Neural cell (in vitro differentiated cells): ENCODE measurements around the gene CRNKL1. TPM values are rescaled to one million over a fixed set of nuclear protein-coding genes. Genes with fewer than 3 reads are reported as not detected.

ENCODE experiments used
- H2AFZ ChIP-seq: fragments of 200-600, 300-800 bp; sonication (generic), shearing (Covaris generic); 2 replicates; pipeline ENCODE4 v1.6.0; 2014; ENCODE audit warnings: low read depth, mild to moderate bottlenecking, antibody characterized with exemption, low read length, moderate library complexity
- H3F3A ChIP-seq: fragments of 200-600 bp; shearing (Covaris generic); 2 replicates; pipeline ENCODE4 v1.6.1; 2016; ENCODE audit warnings: mild to moderate bottlenecking, moderate library complexity, mixed read lengths, antibody characterized with exemption, low read length; ENCODE audit not compliant: insufficient read depth, poor library complexity, severe bottlenecking
- H3K27ac ChIP-seq: fragments of 200-600, 300-800 bp; sonication (generic), shearing (Covaris generic); 2 replicates; pipeline ENCODE4 v1.5.1; 2014; ENCODE audit warnings: mild to moderate bottlenecking, low read length, moderate library complexity
- H3K27me3 ChIP-seq: fragments of 300-800, 200-600 bp; sonication (generic), shearing (Covaris generic); 2 replicates; pipeline ENCODE4 v1.6.0; 2014; ENCODE audit warnings: mild to moderate bottlenecking, low read depth, low read length, moderate library complexity; ENCODE audit not compliant: insufficient read depth
- H3K36me3 ChIP-seq: fragments of 300-800, 200-600 bp; sonication (generic), shearing (Covaris generic); 2 replicates; pipeline ENCODE4 v1.5.1; 2014; ENCODE audit warnings: mild to moderate bottlenecking, antibody characterized with exemption, low read length, moderate library complexity; ENCODE audit not compliant: insufficient read depth
- H3K4me2 ChIP-seq: fragments of 300-800, 200-600 bp; sonication (generic), shearing (Covaris generic); 2 replicates; pipeline ENCODE4 v1.6.0; 2014; ENCODE audit warnings: mild to moderate bottlenecking, low read length
- H3K4me3 ChIP-seq: fragments of 300-800, 200-600 bp; sonication (generic), shearing (Covaris generic); 2 replicates; pipeline ENCODE4 v1.5.1; 2014; ENCODE audit warnings: mild to moderate bottlenecking, low read length, moderate library complexity
- H3K79me2 ChIP-seq: fragments of 200-600 bp; shearing (Covaris generic); replicated peaks from 2 replicates; pipeline ENCODE4 v1.6.0; 2014; ENCODE audit warnings: mild to moderate bottlenecking, low read length, moderate library complexity; ENCODE audit not compliant: insufficient read depth
- H3K9ac ChIP-seq: fragments of 300-800, 200-600 bp; sonication (generic), shearing (Covaris generic); 2 replicates; pipeline ENCODE4 v1.6.1; 2016; ENCODE audit warnings: mild to moderate bottlenecking, low read length, mixed read lengths
- H3K9me2 ChIP-seq: fragments of 200-600 bp; shearing (Covaris generic); 2 replicates; pipeline ENCODE4 v1.6.1; 2016; ENCODE audit warnings: mild to moderate bottlenecking, low read length, mixed read lengths; ENCODE audit not compliant: insufficient read depth
- H3K9me3 ChIP-seq: fragments of 200-600, 300-800 bp; sonication (generic), shearing (Covaris generic); 2 replicates; pipeline ENCODE4 v1.6.1; 2016; ENCODE audit warnings: mild to moderate bottlenecking, mixed run types, low read length, moderate library complexity, mixed read lengths
- H4K20me1 ChIP-seq: fragments of 200-600 bp; shearing (Covaris generic); 2 replicates; pipeline ENCODE4 v1.6.1; 2016; ENCODE audit warnings: mild to moderate bottlenecking, mixed run types; ENCODE audit not compliant: insufficient read depth
- EP300 ChIP-seq: fragments of 450-650 bp; conservative IDR thresholded peaks from 2 replicates; pipeline ENCODE4 v1.6.1; 2014; ENCODE audit warnings: antibody characterized with exemption, mild to moderate bottlenecking, moderate library complexity; ENCODE audit not compliant: poor library complexity, severe bottlenecking
- EZH2 ChIP-seq: fragments of 200-600, 300-800 bp; shearing (Covaris generic), sonication (generic); IDR thresholded peaks from 2 replicates; pipeline ENCODE4 v1.6.1; 2014; ENCODE audit warnings: antibody characterized with exemption, low read length, borderline replicate concordance, mild to moderate bottlenecking; ENCODE audit not compliant: insufficient read depth, poor library complexity, severe bottlenecking
- MXI1 ChIP-seq: fragments of 450-650 bp; conservative IDR thresholded peaks from 2 replicates; pipeline ENCODE4 v1.6.1; 2014; ENCODE audit warnings: antibody characterized with exemption, mild to moderate bottlenecking; ENCODE audit not compliant: poor library complexity, severe bottlenecking
- POLR2AphosphoS5 ChIP-seq: IDR thresholded peaks from 2 replicates; pipeline ENCODE4 v1.6.1; 2012
- RAD21 ChIP-seq: fragments of 450-650 bp; conservative IDR thresholded peaks from 2 replicates; pipeline ENCODE4 v1.6.1; 2014; ENCODE audit warnings: antibody characterized with exemption, mild to moderate bottlenecking, moderate library complexity
- SMC3 ChIP-seq: fragments of 450-650 bp; conservative IDR thresholded peaks from 2 replicates; pipeline ENCODE4 v1.6.1; 2014; ENCODE audit warnings: antibody characterized with exemption, mild to moderate bottlenecking, moderate library complexity; ENCODE audit not compliant: poor library complexity
- TAF1 ChIP-seq: IDR thresholded peaks from 2 replicates; pipeline ENCODE4 v1.6.1; 2012; ENCODE audit warnings: low read depth
- polyA plus RNA-seq: library from polyadenylated mRNA; depleted of rRNA; stranded (reverse); fragments of >200 nt; gene quantifications from 2 replicates; pipeline ENCODE4 v1.2.3, GENCODE V29; 2014
- TF ChIP-seq, protein P1 (sequence below): IDR thresholded peaks from 2 replicates; pipeline ENCODE4 v1.6.1; 2012; ENCODE audit warnings: borderline replicate concordance
- TF ChIP-seq, protein P2 (sequence below): fragments of 450-650 bp; IDR thresholded peaks from 2 replicates; pipeline ENCODE4 v1.5.1; 2014; ENCODE audit warnings: antibody characterized with exemption, mild to moderate bottlenecking, moderate library complexity; ENCODE audit not compliant: poor library complexity, severe bottlenecking

Gene CRNKL1
- polyA plus RNA-seq, 1 donor from 2014 or later: 27.0 TPM

DNA sequence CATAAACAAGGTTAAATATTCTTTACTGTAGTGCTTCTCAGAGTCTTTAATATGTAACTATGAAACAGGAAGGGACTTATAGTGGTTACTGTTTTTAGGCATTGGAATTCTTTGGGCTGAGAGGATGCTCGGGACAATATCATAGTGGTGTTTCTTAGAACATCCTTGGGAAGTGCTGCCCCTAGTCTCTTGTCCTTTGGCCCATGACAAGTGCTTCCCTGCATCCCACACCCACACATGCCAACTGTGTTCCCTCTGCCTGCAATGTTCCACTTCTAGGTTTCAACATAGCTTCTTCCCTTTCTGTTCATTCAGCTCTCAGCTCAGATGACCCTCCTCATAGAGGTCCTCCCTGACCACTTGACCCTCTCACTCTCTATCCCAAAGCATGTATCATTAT is 37.7 kb upstream of the CRNKL1 start:
- TF ChIP-seq EP300 (no peak), MXI1 (no peak), EZH2 (no peak), SMC3 (no peak), TAF1 (no peak), RAD21 (no peak), POLR2AphosphoS5 (no peak)
- TF ChIP-seq, protein P1, sequence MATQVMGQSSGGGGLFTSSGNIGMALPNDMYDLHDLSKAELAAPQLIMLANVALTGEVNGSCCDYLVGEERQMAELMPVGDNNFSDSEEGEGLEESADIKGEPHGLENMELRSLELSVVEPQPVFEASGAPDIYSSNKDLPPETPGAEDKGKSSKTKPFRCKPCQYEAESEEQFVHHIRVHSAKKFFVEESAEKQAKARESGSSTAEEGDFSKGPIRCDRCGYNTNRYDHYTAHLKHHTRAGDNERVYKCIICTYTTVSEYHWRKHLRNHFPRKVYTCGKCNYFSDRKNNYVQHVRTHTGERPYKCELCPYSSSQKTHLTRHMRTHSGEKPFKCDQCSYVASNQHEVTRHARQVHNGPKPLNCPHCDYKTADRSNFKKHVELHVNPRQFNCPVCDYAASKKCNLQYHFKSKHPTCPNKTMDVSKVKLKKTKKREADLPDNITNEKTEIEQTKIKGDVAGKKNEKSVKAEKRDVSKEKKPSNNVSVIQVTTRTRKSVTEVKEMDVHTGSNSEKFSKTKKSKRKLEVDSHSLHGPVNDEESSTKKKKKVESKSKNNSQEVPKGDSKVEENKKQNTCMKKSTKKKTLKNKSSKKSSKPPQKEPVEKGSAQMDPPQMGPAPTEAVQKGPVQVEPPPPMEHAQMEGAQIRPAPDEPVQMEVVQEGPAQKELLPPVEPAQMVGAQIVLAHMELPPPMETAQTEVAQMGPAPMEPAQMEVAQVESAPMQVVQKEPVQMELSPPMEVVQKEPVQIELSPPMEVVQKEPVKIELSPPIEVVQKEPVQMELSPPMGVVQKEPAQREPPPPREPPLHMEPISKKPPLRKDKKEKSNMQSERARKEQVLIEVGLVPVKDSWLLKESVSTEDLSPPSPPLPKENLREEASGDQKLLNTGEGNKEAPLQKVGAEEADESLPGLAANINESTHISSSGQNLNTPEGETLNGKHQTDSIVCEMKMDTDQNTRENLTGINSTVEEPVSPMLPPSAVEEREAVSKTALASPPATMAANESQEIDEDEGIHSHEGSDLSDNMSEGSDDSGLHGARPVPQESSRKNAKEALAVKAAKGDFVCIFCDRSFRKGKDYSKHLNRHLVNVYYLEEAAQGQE: no peak
- TF ChIP-seq, protein P2, sequence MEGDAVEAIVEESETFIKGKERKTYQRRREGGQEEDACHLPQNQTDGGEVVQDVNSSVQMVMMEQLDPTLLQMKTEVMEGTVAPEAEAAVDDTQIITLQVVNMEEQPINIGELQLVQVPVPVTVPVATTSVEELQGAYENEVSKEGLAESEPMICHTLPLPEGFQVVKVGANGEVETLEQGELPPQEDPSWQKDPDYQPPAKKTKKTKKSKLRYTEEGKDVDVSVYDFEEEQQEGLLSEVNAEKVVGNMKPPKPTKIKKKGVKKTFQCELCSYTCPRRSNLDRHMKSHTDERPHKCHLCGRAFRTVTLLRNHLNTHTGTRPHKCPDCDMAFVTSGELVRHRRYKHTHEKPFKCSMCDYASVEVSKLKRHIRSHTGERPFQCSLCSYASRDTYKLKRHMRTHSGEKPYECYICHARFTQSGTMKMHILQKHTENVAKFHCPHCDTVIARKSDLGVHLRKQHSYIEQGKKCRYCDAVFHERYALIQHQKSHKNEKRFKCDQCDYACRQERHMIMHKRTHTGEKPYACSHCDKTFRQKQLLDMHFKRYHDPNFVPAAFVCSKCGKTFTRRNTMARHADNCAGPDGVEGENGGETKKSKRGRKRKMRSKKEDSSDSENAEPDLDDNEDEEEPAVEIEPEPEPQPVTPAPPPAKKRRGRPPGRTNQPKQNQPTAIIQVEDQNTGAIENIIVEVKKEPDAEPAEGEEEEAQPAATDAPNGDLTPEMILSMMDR: no peak

DNA sequence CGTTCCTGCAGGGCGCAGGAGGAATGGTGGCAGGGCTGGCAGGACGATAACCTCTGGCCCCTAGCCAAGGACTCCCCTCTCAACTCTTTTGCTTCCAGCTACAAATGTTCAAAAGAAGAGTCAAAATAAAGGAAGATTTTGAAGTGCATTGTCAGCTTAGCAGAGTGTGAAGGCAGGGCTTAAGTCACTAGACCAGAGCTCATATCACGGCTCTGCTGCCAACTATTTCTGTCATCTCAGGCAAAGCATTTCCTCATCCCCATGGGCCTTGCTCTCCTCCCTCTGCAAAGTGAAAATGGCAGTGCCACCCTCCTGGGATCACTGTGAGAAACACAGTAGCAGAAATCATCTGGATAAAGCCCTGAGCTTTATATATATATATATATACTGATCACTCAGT is 36.8 kb upstream of the CRNKL1 start:
- Histone ChIP-seq H3K9ac (no peak overlapping the region), H3K36me3 (no peaks in the 10 kb centered on the region), H4K20me1 (no peaks in the 10 kb centered on the region), H3F3A (no peaks in the 10 kb centered on the region), H3K27ac (no peak overlapping the region), H3K9me2 (no peaks in the 10 kb centered on the region), H3K4me2 (no peak overlapping the region), H3K79me2 (no peaks in the 10 kb centered on the region), H2AFZ (no peak overlapping the region), H3K9me3 (no peaks in the 10 kb centered on the region), H3K4me3 (no peak overlapping the region), H3K27me3 (no peaks in the 10 kb centered on the region)
- TF ChIP-seq EP300 (no peak), POLR2AphosphoS5 (no peak)

More for the DNA sequence above, 37.7 kb upstream of the CRNKL1 start:
- no peaks in the 10 kb centered on the region for H3K9me2 ChIP-seq
- no peaks in the 10 kb centered on the region for H3K36me3 ChIP-seq
- no peak overlapping the region for H3K4me3 ChIP-seq
- H3F3A ChIP-seq: no peaks in the 10 kb centered on the region
- no peaks in the 10 kb centered on the region for H4K20me1 ChIP-seq
- H3K27ac ChIP-seq: no peak overlapping the region
- H2AFZ ChIP-seq: no peak overlapping the region
- H3K4me2 ChIP-seq: no peak overlapping the region
- no peaks in the 10 kb centered on the region for H3K27me3 ChIP-seq
- no peak overlapping the region for H3K9ac ChIP-seq
- H3K79me2 ChIP-seq: no peaks in the 10 kb centered on the region
- no peaks in the 10 kb centered on the region for H3K9me3 ChIP-seq

DNA sequence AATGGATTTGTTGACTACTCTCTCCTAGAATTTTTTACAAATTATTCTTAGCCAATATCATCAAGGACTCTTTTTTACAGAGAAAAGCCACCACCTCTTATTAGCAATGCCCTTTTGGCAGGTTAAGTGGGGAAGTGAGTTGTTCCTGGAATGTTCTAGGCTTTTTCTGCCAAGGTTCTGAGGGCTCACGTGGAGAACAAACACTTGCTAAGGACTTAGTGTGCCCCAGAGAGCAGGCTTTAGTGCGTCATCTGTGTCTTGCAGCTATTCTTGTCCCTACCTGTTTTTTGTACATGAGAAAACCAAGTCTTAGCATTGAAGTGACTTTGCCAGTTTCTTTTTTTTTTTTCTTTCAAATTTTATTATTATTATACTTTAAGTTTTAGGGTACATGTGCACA is 33.5 kb upstream of the CRNKL1 start:
- H3K9me2 ChIP-seq: no peaks in the 10 kb centered on the region
- H3K27ac ChIP-seq: no peak overlapping the region
- no peaks in the 10 kb centered on the region for H3F3A ChIP-seq
- TF ChIP-seq SMC3 (no peak), TAF1 (no peak), POLR2AphosphoS5 (no peak), EP300 (no peak), MXI1 (no peak), RAD21 (no peak)
- no peaks in the 10 kb centered on the region for H4K20me1 ChIP-seq
- H3K4me3 ChIP-seq: no peak overlapping the region
- no peaks in the 10 kb centered on the region for H3K79me2 ChIP-seq
- no peaks in the 10 kb centered on the region for H3K27me3 ChIP-seq
- no peak overlapping the region for H2AFZ ChIP-seq
- no peak overlapping the region for H3K9ac ChIP-seq
- no peak overlapping the region for H3K4me2 ChIP-seq
- H3K9me3 ChIP-seq: no peaks in the 10 kb centered on the region
- no peaks in the 10 kb centered on the region for H3K36me3 ChIP-seq
